Measurements from ENCODE around the gene DAPL1.

DNA sequence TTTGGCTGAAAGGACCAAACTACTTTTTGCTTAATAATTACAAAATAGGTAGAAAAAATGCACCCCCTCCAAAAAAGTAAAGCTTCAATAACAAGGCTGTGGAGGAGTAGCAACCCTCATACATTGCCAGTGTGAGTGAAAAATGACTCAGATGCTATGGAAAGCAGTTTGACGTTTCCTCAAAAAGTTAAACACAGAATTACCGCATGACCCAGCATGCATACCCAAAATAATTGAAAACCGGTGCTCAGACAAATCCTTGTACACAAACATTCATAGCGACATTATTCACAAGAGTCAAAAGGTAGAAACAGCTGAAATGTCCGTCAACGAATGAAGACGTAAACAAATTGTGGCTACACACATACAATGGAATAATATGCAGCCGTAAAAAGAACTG lies 38.8 kb upstream of the DAPL1 start:
- TF ChIP-seq, protein P1, sequence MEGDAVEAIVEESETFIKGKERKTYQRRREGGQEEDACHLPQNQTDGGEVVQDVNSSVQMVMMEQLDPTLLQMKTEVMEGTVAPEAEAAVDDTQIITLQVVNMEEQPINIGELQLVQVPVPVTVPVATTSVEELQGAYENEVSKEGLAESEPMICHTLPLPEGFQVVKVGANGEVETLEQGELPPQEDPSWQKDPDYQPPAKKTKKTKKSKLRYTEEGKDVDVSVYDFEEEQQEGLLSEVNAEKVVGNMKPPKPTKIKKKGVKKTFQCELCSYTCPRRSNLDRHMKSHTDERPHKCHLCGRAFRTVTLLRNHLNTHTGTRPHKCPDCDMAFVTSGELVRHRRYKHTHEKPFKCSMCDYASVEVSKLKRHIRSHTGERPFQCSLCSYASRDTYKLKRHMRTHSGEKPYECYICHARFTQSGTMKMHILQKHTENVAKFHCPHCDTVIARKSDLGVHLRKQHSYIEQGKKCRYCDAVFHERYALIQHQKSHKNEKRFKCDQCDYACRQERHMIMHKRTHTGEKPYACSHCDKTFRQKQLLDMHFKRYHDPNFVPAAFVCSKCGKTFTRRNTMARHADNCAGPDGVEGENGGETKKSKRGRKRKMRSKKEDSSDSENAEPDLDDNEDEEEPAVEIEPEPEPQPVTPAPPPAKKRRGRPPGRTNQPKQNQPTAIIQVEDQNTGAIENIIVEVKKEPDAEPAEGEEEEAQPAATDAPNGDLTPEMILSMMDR (IDR thresholded peaks at IDR 0.05), result no peak
- TF ChIP-seq POLR2A (IDR thresholded peaks at IDR 0.05), result no peak
- TF ChIP-seq EP300 (IDR thresholded peaks at IDR 0.05), result no peak
